ENCODE results near the gene TSPAN3. TPM values are rescaled to one million over a fixed set of nuclear protein-coding genes. Genes with fewer than 3 reads are reported as not detected.

TSPAN3 gene
- total and polyA plus RNA-seq, 4 donors, result 339 to 494 (median 450) TPM

DNA sequence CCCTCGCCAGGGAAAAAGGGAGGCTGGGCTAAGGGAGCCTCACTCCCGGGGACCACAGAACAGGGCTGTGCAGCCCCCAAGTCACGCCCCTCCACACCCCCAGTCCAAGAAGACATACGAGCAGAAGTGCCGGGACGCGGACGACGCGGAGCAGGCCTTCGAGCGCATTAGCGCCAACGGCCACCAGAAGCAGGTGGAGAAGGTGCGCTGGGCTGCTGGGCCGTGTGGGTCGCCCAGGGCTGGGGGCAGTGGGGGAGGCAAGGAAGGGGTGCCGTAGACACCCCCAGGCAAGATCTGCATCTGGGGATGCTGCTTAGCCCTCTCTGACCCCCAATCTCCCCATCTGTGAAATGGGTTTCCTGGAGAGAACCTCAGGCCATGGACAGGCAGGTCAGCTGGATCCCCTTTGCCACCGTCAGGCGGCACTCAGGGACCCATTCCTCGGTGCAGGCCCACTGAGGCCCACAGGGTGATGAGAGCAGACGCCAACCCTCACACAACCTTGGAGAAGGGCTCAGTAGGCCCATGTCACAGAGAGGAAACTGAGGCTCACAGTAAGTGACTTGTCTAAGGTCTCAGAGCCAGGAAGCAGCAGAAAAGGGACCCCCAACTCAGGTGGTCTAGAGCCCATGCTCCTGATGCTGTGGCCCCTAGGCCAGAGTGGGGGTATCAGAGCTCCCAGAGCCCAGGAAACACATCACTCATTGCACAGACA lies 42.3 kb downstream of the TSPAN3 start:
- Histone ChIP-seq H3K9me3 (ENCODE audit: control insufficient read depth in 4 of 4, insufficient read depth in 3 of 4, low read length in 3 of 4) (no peaks in the 10 kb centered on the region), H3K9ac (ENCODE audit: insufficient read depth in 1 of 2, low read length in 2 of 2) (no peak overlapping the region), H3K4me1 (ENCODE audit: control insufficient read depth in 5 of 5, insufficient read depth in 5 of 5, low read length in 5 of 5) (peaks cover 0 to 14% (median 5%) of the 10 kb centered on the region in 5 donors), H3K4me3 (no peak overlapping the region), H3K27me3 (ENCODE audit: control insufficient read depth in 3 of 3, insufficient read depth in 3 of 3, low read length in 2 of 3) (no peaks in the 10 kb centered on the region), H3K27ac (ENCODE audit: low read depth in 1 of 2, low read length in 1 of 2) (no peak overlapping the region), H3K36me3 (ENCODE audit: control insufficient read depth in 4 of 4, insufficient read depth in 4 of 4, low read length in 4 of 4) (peaks cover 0 to 1% (median 0%) of the 10 kb centered on the region in 4 donors)
- no peak for DNase-seq
- ATAC-seq (ENCODE audit: insufficient read depth, low FRiP score), result no peak
- 57 to 83% methylated on average over 21 to 22 of the region's 22 CpGs for WGBS, 2 donors
- TF ChIP-seq, protein P1, sequence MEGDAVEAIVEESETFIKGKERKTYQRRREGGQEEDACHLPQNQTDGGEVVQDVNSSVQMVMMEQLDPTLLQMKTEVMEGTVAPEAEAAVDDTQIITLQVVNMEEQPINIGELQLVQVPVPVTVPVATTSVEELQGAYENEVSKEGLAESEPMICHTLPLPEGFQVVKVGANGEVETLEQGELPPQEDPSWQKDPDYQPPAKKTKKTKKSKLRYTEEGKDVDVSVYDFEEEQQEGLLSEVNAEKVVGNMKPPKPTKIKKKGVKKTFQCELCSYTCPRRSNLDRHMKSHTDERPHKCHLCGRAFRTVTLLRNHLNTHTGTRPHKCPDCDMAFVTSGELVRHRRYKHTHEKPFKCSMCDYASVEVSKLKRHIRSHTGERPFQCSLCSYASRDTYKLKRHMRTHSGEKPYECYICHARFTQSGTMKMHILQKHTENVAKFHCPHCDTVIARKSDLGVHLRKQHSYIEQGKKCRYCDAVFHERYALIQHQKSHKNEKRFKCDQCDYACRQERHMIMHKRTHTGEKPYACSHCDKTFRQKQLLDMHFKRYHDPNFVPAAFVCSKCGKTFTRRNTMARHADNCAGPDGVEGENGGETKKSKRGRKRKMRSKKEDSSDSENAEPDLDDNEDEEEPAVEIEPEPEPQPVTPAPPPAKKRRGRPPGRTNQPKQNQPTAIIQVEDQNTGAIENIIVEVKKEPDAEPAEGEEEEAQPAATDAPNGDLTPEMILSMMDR (IDR thresholded peaks at IDR 0.05; ENCODE audit: control extremely low read depth, extremely low read depth), result no peak

DNA sequence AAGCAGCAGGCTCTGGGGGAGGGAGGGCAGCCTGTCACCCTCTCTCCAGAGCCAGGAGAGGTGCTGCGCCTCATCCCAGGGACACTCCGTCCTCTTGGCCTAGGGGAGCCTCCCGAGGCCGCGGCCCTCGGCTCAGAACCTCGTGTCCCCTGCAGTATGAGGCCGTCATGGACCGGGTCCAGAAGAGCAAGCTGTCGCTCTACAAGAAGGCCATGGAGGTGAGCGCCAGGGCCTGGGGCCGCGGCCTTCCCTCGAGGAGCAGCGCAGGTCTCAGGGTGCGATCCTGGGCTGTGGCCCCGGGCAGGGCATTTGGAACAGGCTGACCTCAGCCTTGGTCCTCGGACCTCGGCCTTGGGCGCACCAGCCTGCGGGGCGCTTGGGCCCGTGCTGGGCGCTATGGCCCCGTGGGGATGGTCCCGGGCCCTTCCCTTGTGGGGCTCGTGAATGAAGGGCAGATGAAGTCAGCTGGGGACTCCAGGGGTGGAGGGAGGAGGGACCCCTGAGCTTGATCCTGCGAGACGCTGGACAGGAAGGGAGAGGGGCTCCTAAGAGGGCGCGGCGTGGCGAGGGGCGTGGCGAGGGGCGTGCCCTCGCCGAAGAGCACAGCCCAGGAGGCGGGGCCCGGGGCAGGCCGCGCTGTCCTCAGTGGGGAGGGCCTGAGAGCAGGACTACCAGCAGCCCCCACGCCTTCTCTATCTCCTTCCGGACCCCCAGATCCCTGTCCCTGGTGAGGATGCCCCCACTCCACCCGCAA lies 43.0 kb downstream of the TSPAN3 start:
- TF ChIP-seq, protein P1 (IDR thresholded peaks at IDR 0.05; ENCODE audit: control extremely low read depth, extremely low read depth), result no peak
- ATAC-seq (ENCODE audit: insufficient read depth, low FRiP score), result no peak
- Histone ChIP-seq H3K27me3 (ENCODE audit: control insufficient read depth in 3 of 3, insufficient read depth in 3 of 3, low read length in 2 of 3) (no peaks in the 10 kb centered on the region), H3K9me3 (ENCODE audit: control insufficient read depth in 4 of 4, insufficient read depth in 3 of 4, low read length in 3 of 4) (no peaks in the 10 kb centered on the region), H3K27ac (ENCODE audit: low read depth in 1 of 2, low read length in 1 of 2) (no peak overlapping the region), H3K4me3 (no peak overlapping the region), H3K9ac (ENCODE audit: insufficient read depth in 1 of 2, low read length in 2 of 2) (no peak overlapping the region), H3K4me1 (ENCODE audit: control insufficient read depth in 5 of 5, insufficient read depth in 5 of 5, low read length in 5 of 5) (peaks cover 0 to 14% (median 3%) of the 10 kb centered on the region in 5 donors), H3K36me3 (ENCODE audit: control insufficient read depth in 4 of 4, insufficient read depth in 4 of 4, low read length in 4 of 4) (peaks cover 0 to 1% (median 0%) of the 10 kb centered on the region in 4 donors)
- DNase-seq, result peak; percentile 22 to 49 (median 46)
- 56 to 79% methylated on average over 38 to 45 of the region's 45 CpGs for WGBS, 2 donors

DNA sequence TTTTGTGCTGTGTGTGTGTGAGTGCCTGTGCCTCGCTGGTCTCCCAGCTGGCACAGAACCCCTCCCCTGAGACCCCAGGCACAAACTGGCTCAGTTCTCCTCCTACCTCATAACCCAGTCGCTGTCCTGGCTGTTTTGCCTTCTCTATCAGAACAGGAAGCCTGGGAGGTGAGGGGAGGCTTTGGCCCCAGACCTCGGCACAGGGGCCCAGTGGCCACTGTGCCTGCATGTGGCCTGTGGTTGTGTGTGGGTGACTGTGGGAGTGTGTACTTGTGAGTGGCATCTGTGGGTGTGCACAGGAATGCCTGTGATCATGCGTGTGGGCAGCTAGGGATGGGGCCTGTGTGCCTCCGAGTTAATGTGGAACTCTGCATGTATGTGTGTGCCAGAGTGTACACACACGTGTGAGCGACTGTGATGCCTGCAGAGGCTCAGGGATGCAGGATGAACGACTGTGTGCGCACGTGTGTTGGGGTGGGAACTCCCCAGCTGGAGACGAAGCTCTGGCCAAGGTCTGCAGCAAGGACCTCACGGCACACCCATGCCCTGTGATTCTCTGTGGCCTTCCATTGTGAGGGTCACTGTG lies 43.7 kb downstream of the TSPAN3 start:
- WGBS, 2 donors, result 89 to 91% methylated on average over 12 of the region's 12 CpGs
- peaks cover 0 to 1% (median 0%) of the 10 kb centered on the region in 4 donors for H3K36me3 ChIP-seq (ENCODE audit: control insufficient read depth in 4 of 4, insufficient read depth in 4 of 4, low read length in 4 of 4)
- H3K27me3 ChIP-seq (ENCODE audit: control insufficient read depth in 3 of 3, insufficient read depth in 3 of 3, low read length in 2 of 3), result no peaks in the 10 kb centered on the region
- no peak overlapping the region for H3K9ac ChIP-seq (ENCODE audit: insufficient read depth in 1 of 2, low read length in 2 of 2)
- DNase-seq, result peak in 1 of 3 donors; percentile 5
- no peaks in the 10 kb centered on the region for H3K9me3 ChIP-seq (ENCODE audit: control insufficient read depth in 4 of 4, insufficient read depth in 3 of 4, low read length in 3 of 4)
- no peak for ATAC-seq (ENCODE audit: insufficient read depth, low FRiP score)
- H3K27ac ChIP-seq (ENCODE audit: low read depth in 1 of 2, low read length in 1 of 2), result no peak overlapping the region
- no peak overlapping the region for H3K4me3 ChIP-seq
- TF ChIP-seq, protein P1 (IDR thresholded peaks at IDR 0.05; ENCODE audit: control extremely low read depth, extremely low read depth), result no peak
- H3K4me1 ChIP-seq (ENCODE audit: control insufficient read depth in 5 of 5, insufficient read depth in 5 of 5, low read length in 5 of 5), result peaks cover 0 to 14% (median 0%) of the 10 kb centered on the region in 5 donors

All from lung (tissue), 12 donors.